ENCODE data around the gene FLT1. TPM values are rescaled to one million over a fixed set of nuclear protein-coding genes. Genes with fewer than 3 reads are reported as not detected.

Gene FLT1
- total RNA-seq, 4 donors from 2014 or later: 12.5 to 46.2 (median 31.3) TPM

DNA sequence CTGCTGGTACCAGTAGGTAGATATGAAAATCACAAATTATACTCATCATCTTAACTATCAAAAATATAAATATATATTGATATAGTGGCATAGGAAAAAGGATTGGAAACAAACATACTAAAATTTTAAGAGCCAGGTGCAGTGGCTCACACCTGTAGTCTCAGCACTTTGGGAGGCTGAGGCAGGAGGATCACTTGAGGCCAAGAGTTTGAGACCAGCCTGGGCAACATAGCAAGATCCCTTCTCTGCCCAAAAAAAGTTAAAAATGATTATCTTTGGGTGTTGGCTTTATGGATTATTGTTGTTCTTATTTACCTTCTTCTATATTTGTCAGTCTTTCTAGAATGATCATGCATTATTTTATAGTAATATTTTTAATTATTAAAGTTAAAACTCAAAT is 53.4 kb downstream of the FLT1 start:
- intact Hi-C loops (cut with DNase I): no loop called here
- H3K4me3 ChIP-seq: no peak overlapping the region
- no peak for DNase-seq (ENCODE audit: extremely low spot score)

DNA sequence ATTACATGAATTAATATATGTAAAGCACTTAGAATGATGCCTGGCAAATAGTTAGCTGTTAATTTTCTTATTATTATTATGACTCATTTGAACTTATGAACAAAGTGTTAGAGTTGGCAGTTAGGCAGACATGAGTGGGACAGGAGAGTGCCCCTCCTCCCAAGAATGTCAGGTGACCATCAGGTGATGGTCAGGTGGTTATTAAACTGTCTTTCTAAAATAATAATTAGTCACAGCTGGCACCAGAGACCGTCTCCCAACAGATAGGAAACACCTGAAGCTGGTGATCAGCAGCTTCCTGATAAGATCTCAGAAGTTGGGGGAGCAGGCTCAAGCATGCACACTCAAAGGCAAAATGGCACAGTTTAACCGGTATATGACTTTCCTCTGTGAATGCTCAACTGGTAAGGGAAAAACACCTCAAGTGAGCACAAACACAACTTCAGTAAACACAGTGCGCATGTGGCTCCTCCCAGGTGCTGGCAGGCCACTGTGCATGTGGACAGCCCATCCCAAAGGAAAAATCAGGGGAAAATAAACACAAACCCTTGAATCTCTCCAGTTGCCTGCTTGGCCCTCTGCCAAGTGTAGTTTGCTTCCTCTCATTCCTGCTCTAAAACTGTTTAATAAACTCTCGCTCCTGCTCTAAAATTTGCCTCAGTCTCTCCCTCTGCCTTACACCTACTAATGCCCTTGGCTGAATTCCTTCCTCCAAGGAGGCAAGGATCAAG is 54.0 kb downstream of the FLT1 start:
- H3K27me3 ChIP-seq: peaks cover 0 to 5% (median 0%) of the 10 kb centered on the region in 4 donors
- H3K4me3 ChIP-seq: no peak overlapping the region
- peaks cover 0 to 4% (median 0%) of the 10 kb centered on the region in 4 donors for H3K4me1 ChIP-seq
- H3K9me3 ChIP-seq: peaks cover 0 to 30% (median 6%) of the 10 kb centered on the region in 4 donors
- no peak overlapping the region for H3K27ac ChIP-seq (replicated peaks in 1 of 4)
- intact Hi-C loops (cut with DNase I): no loop called here
- WGBS: 73% methylated on average over 4 of the region's 4 CpGs
- TF ChIP-seq POLR2AphosphoS5 (IDR thresholded peaks at IDR 0.05) (no peak), POLR2A (IDR thresholded peaks at IDR 0.05; ENCODE audit: low read depth) (no peak)
- peaks cover 0 to 14% (median 0%) of the 10 kb centered on the region in 4 donors for H3K36me3 ChIP-seq
- DNase-seq (ENCODE audit: extremely low spot score): no peak

More for the DNA sequence above, 53.4 kb downstream of the FLT1 start:
- TF ChIP-seq POLR2AphosphoS5 (IDR thresholded peaks at IDR 0.05) (no peak), POLR2A (IDR thresholded peaks at IDR 0.05; ENCODE audit: low read depth) (no peak), EP300 (IDR thresholded peaks at IDR 0.05) (no peak)
- TF ChIP-seq, protein P1, sequence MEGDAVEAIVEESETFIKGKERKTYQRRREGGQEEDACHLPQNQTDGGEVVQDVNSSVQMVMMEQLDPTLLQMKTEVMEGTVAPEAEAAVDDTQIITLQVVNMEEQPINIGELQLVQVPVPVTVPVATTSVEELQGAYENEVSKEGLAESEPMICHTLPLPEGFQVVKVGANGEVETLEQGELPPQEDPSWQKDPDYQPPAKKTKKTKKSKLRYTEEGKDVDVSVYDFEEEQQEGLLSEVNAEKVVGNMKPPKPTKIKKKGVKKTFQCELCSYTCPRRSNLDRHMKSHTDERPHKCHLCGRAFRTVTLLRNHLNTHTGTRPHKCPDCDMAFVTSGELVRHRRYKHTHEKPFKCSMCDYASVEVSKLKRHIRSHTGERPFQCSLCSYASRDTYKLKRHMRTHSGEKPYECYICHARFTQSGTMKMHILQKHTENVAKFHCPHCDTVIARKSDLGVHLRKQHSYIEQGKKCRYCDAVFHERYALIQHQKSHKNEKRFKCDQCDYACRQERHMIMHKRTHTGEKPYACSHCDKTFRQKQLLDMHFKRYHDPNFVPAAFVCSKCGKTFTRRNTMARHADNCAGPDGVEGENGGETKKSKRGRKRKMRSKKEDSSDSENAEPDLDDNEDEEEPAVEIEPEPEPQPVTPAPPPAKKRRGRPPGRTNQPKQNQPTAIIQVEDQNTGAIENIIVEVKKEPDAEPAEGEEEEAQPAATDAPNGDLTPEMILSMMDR (IDR thresholded peaks at IDR 0.05): no peak
- H3K27me3 ChIP-seq: peaks cover 0 to 5% (median 0%) of the 10 kb centered on the region in 4 donors
- H3K36me3 ChIP-seq: peaks cover 0 to 14% (median 0%) of the 10 kb centered on the region in 4 donors
- H3K4me1 ChIP-seq: peaks cover 0 to 4% (median 0%) of the 10 kb centered on the region in 4 donors
- H3K27ac ChIP-seq (replicated peaks in 1 of 4): no peak overlapping the region
- peaks cover 0 to 35% (median 7%) of the 10 kb centered on the region in 4 donors for H3K9me3 ChIP-seq

DNA sequence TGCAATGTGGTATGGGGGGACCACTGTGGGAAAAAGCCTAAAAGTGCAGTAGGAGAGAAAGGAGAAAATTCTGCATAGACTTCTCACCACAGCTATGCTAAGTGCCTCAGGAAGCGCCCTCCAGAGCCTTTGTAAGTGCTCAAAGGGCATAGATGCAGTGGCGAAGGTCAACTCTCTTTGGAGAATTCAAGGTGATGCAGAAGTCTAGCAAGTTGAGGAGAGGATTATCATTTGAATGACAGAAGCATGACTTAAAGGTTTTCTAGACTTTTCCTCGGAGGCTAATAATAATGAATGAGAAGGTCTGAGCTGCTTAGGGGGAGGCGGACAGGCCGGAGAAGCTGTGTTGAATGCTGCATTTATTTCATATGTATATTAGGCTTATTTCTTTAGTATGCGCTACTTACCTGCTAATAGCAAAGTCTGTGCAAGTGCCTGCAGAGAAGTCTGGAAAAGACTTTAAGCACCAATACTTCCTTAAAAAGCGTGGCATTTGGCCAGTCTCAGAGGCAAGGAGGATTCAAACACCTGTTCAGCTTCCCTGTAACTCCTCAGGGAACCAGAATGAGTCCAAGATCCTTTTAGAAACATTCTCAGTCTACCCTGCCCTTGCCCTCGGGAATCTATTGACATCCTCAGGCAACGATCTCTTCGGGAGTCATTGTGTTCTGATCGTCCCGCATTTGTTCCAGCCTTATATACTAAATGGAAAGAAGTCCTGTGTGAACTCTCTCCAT is 56.2 kb downstream of the FLT1 start:
- no peak for TF ChIP-seq POLR2AphosphoS5 (IDR thresholded peaks at IDR 0.05)
- DNase-seq (ENCODE audit: extremely low spot score): no peak
- Histone ChIP-seq H3K27ac (replicated peaks in 1 of 4) (no peak overlapping the region), H3K9me3 (peaks cover 0 to 18% (median 3%) of the 10 kb centered on the region in 4 donors), H3K36me3 (peaks cover 0 to 15% (median 0%) of the 10 kb centered on the region in 4 donors), H3K4me3 (no peak overlapping the region), H3K4me1 (peaks cover 0 to 4% (median 0%) of the 10 kb centered on the region in 4 donors), H3K27me3 (no peaks in the 10 kb centered on the region)
- intact Hi-C loops (cut with DNase I): no loop called here
- 71% methylated on average over 12 of the region's 12 CpGs for WGBS

DNA sequence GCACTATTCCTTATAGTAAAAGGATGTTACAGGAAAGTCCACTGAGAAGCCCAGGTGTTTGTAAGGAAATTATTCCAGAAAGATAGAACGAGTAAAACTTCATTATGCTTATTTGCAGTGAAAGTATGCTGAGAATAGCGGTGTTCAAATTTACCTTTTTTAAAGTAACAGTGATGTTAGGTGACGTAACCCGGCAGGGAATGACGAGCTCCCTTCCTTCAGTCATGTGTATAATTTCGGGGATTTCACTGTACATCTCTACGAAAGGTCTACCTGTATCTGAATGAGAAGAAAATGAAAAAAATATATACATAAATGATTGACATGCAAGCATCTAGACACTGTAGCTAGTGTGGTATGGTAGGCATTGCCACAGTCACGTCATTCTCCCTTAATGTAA is 56.9 kb downstream of the FLT1 start:
- Histone ChIP-seq H3K4me3 (no peak overlapping the region), H3K4me1 (peaks cover 0 to 4% (median 0%) of the 10 kb centered on the region in 4 donors), H3K27ac (replicated peaks in 1 of 4) (no peak overlapping the region), H3K36me3 (peaks cover 0 to 20% (median 0%) of the 10 kb centered on the region in 4 donors), H3K27me3 (no peaks in the 10 kb centered on the region), H3K9me3 (peaks cover 0 to 13% (median 3%) of the 10 kb centered on the region in 4 donors)
- 84% methylated on average over 8 of the region's 8 CpGs for WGBS
- no peak for DNase-seq (ENCODE audit: extremely low spot score)
- intact Hi-C loops (cut with DNase I): no loop called here
- TF ChIP-seq, protein P1 (IDR thresholded peaks at IDR 0.05): no peak
- TF ChIP-seq EP300 (IDR thresholded peaks at IDR 0.05) (no peak), POLR2A (IDR thresholded peaks at IDR 0.05; ENCODE audit: low read depth) (no peak), POLR2AphosphoS5 (IDR thresholded peaks at IDR 0.05) (no peak)

DNA sequence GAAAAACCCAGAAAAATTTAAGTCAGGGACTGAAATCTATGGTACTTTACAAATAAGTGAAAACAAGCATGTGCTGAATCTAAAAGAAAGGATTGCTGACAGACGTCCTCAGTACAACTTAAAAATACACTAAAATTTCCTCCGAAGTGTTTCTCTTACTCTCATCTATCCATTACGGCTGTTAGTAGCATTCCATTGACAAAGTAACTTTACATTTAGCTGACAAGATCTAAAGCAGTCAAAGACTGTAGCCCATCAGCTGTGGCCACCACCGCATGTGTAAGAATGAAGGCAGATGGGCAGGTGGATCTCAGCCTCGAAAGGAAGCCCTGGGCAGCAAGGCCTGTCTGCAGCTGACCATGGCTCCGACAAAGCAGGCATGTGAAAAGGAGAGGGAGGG is 59.0 kb downstream of the FLT1 start:
- no peak for DNase-seq (ENCODE audit: extremely low spot score)
- WGBS: 59% methylated on average over 6 of the region's 6 CpGs
- TF ChIP-seq POLR2AphosphoS5 (IDR thresholded peaks at IDR 0.05) (no peak), EP300 (IDR thresholded peaks at IDR 0.05) (no peak), POLR2A (IDR thresholded peaks at IDR 0.05; ENCODE audit: low read depth) (no peak)
- TF ChIP-seq, protein P1 (IDR thresholded peaks at IDR 0.05): no peak
- Histone ChIP-seq H3K4me3 (no peak overlapping the region), H3K4me1 (no peaks in the 10 kb centered on the region), H3K36me3 (peaks cover 0 to 34% (median 0%) of the 10 kb centered on the region in 4 donors), H3K9me3 (peaks cover 0 to 2% (median under 1%) of the 10 kb centered on the region in 4 donors), H3K27me3 (peaks cover 0 to 7% (median 0%) of the 10 kb centered on the region in 4 donors), H3K27ac (replicated peaks in 1 of 4) (no peak overlapping the region)
- intact Hi-C loops (cut with DNase I): no loop called here

All from esophagus muscularis mucosa (tissue), 4 donors.